Stimulated activated CD4-positive, alpha-beta T cell treated with anti-CD3 and anti-CD28 coated beads, Interleukin-15, amount 100 ng/mL, for 1 hour (primary cell): ENCODE measurements around the gene NUMBL.
"Not testable (repeated sequence)": the region's sequence is repeated elsewhere in the genome, so short reads cannot be mapped to it uniquely, and the experiment has no call there.

ENCODE experiments used
- DNase-seq, 2 donors: peaks; one replicate each; pipeline ENCODE4 v3.0.0-alpha.2; 2020; ENCODE audit warnings: low read depth in 1 of 2, low spot score in 1 of 2

The NUMBL gene

DNA sequence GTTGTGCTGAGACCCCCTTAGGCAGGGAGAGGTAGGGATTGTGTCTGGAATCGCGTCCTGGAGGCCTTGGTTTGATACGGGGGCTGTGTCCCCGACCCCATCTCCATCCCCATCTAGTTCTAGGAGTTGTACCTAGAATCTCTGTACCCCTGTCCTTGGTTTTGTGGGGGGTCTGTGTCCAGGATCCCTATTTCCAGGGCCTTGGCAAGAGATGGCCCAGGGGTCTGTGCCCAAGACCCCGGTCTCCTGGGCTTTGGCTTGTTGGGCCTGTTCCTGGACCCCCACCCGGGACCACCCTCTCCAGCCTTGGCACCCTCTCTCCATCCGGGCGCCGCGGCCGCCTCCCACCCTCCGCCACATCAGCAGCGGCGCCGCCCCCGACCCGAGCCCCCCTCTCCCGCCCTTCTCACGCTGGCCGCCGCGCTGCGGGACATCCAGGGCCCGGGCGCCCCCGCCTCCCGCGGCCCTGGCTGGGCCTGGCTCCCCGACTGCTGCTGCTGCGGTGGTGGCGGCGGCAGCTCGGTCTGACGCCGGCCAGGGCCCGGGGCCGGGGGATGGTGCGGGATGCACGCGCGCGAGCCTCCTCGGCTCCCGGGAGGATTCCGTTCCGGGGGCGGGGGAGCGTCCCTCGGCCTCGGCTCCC, at the start of gene NUMBL:
Gene NUMBL, minus strand, starts transcription at position 602 of the 643 bp plus-strand sequence. Its CDS starts 168 bp downstream, at position 434.
- no peak for DNase-seq

GRCh38 chr19:40739030-40739839, 48.8 kb upstream of the NUMBL start:
- DNase-seq: no peak

- no peak for DNase-seq
These were observed 46.7 kb upstream of the NUMBL start for GRCh38 chr19:40737102-40737644.

GRCh38 chr19:40736661-40737060, 46.2 kb upstream of the NUMBL start:
- no peak for DNase-seq

DNA sequence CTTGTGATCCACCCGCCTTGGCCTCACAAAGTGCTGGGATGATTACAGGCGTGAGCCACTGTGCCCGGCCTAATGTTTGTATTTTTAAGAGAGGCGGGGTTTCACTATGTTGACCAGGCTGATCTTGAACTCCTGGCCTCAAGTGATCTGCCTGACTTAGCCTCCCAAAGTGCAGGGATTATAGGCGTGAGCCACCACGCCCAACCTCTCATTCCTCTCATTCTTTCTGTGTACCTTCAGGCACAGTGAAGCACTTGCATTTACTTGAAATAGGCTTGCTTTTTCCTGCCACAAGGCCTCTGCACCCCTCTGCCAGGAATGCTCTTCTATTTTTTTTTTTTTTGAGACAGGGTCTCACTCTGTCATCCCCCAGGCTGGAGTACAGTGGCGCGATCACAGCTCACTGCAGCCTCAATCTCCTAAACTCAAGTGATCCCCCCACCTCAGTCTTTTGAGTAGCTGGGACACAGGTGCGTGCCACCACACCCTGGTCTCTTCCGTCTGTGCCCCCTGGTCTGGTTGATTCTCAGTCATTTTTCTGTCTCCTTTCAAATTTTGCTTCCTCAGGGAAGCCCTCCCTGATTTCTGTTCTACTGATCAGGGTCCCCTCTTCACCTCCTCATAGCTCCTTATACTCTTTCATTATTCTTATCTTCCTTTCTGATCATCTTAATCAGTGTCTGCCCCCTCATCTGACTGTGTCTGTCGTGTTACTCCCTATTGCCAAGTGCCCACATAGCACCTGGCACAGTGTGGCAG, 44.7 kb upstream of the NUMBL start:
- no peak for DNase-seq

- no peak for DNase-seq
These were observed 42.7 kb upstream of the NUMBL start for GRCh38 chr19:40733149-40733548.

- DNase-seq: not testable (repeated sequence)
These were observed 41.9 kb upstream of the NUMBL start for GRCh38 chr19:40732304-40732703.

DNA sequence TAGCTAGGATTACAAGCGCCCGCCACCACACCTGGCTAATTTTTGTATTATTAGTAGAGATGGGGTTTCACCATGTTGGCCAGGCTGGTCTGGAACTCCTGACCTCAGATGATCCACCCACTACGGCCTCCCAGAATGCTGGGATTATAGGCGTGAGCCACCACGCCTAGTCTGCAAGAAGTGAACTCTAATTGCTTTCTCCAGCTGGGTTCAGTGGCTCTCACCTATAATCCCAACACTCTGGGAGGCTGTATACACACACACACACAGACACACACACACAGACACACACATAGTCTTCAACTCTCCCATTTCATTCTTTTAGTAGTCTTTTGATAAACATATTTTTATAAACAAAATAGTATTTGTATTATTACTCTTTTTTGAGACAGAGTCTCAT, 39.6 kb upstream of the NUMBL start:
- not testable (repeated sequence) for DNase-seq

- no peak for DNase-seq
These were observed 35.8 kb upstream of the NUMBL start for GRCh38 chr19:40726279-40726678.

DNA sequence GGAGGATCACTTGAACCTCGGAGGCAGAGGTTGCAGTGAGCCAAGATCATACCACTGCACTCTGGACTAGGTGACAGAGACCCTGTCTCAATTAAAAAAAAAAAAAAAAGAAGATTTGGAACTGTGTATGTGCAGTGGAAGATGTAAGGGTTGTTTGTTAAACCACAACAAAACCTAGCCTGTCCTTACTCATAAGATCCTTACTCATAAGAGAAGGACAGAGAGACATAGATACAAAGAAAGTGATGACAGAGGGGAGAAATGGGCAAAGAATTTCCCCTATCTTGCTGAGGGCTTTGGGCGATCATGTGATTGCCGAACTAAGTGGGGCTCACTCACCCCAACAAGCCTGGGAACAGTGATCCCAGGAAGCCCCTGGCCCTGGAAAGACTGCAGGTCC, 34.4 kb upstream of the NUMBL start:
- no peak for DNase-seq

DNA sequence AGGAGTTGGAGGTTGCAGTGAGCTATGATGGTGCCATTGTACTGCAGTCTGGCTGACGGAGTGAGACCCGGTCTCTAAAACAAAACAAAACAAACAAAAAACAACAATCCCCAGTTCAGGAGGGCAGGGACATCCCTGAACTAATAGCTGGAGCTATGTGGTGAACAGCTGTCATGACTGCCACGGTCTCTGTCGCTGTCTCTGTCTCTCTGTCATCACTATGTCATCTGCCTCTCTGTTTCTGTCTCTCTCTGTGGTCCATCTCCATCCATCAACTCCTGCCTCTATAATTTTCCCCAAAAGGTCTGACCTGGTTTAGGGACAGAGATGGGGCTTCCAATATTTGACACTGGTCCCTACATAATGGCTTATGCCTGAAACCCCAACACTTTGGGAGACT, 33.9 kb upstream of the NUMBL start:
- DNase-seq: no peak

- DNase-seq: no peak
These were observed 33.3 kb upstream of the NUMBL start for GRCh38 chr19:40723661-40724254.

DNA sequence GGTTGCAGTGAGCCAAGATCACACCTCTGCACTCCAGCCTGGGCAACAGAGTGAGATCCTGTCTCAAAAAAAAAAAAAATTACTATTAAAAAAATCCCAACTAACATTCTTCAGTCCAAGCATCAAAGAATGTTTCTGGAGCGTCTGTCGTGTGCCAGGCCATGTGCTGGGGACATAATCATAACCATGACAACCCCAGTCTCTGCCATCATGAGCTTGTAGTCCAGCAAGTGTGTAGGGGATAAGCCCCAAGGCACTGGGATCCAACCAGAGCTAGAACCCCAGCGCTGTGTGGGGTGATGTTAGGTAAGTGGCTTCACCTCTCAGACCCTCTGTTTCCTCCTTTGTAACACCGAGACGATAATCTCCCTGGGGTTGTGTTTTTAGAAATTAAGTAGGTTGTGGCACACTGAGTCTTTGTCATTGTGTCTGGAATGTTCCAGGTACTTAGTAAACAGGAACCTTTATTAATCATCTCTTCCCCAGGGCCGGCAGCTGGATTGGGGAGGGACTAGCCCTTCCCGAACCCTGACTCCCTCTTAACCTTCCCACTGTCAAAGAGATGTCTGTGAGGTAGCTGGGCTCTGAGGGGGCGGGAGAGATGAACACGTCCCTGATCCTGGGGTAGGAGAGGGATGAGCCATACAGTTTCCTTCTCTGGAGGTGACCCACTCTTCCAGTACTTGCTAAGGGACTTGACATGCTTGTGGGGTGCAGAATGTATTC, 31.6 kb upstream of the NUMBL start:
- DNase-seq: no peak

- DNase-seq: no peak
These were observed 30.7 kb upstream of the NUMBL start for GRCh38 chr19:40721140-40721486.

DNA sequence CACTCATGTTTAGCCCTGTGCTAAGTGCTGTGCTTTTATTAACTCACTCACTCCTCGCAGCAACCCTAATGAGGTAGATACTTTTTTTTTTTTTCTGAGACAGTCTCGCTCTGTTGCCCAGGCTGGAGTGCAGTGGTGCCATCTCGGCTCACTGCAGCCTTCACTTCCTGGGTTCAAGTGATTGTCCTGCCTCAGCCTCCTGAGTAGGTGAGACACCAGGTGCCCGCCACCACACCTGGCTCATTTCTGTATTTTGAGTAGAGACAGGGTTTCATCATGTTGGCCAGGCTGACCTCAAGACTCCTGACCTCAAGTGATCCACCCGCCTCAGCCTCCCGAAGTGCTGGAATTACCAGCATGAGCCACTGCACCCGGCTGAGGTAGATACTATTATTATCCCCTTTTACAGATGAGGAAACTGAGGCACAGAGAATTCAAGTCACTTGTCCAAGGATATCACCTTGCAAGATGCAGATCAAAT, 29.0 kb upstream of the NUMBL start:
- no peak for DNase-seq

DNA sequence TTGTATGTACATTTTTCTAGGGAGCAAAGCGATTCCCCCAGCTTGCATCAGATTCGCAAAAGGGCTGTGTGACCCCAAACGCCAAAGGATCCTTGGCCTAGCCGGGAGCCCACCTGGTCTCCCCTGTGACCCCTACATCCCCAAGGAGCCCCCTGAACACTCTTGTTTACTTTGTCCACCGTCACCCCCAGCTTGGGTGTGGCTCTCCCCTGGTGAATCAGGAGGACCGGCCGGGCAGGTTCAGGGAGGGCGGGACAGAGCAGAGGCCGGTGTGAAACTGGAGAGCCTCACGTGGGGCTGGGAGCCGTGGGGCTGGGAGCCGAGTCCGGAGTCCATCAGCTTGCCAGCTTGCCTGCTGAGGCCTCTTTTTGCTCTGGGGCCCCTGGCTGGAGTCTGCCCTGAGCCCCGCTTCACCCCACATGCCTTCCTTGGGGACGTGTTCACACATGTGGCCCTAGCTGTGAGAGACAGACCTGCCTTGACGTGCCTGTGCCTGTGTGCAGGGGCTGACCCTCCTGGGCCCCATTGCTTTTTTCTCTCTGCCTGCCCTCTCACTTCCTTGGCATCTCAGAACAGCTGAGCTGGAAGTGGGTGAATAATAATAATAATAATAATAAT, 28.4 kb upstream of the NUMBL start:
- DNase-seq: no peak

DNA sequence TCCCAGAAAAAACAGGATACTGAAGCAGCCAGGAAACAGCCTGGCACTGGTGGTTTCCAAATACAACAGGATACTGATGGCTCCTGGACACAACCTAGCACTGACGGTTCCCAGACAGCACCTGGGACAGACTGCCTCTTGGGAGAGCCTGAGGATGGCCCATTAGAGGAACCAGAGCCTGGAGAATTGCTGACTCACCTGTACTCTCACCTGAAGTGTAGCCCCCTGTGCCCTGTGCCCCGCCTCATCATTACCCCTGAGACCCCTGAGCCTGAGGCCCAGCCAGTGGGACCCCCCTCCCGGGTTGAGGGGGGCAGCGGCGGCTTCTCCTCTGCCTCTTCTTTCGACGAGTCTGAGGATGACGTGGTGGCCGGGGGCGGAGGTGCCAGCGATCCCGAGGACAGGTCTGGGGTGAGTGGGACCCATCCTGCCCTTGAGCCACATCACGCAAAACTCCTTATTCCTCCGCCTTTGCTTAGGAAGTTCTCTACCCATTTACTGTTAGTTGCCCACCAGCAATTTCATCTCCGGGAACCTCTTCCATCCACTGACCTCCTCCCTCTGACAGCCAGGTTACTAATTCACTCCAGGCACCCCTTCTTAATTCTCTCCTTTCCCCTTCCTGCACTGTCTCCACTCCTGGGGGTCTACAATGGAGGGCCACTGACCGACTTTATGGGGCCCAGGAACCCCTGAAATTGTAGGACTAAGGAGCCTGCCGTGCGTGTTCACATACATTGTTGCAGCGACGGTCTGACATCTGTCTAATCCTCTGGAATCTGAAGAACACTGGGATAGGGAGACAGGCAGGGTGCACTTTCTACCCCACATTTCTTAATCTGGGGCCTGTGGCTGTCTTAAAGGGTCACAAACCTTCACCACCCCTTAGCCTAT, 27.7 kb upstream of the NUMBL start:
- DNase-seq: no peak

- no peak for DNase-seq
These were observed 27.0 kb upstream of the NUMBL start for GRCh38 chr19:40717325-40717879.
